WTC11 (cell line): ENCODE data around the gene GASK1A.

Experiments used
- AFF4 ChIP-seq: sonication (generic); formaldehyde crosslinking; IDR thresholded peaks from 2 replicates; pipeline ENCODE4 v1.8.1; 2023; ENCODE audit warnings: mild to moderate bottlenecking, missing genetic modification reagents, borderline replicate concordance
- CREB1 ChIP-seq: sonication (generic); formaldehyde crosslinking; IDR thresholded peaks from 2 replicates; pipeline ENCODE4 v1.8.0; 2023; ENCODE audit warnings: mild to moderate bottlenecking, missing genetic modification reagents
- CTCF ChIP-seq: fragments of 200-600 bp; IDR thresholded peaks from 2 replicates; pipeline ENCODE4 v1.8.0; 2022; ENCODE audit warnings: antibody characterized with exemption
- E2F4 ChIP-seq: sonication (generic); formaldehyde crosslinking; IDR thresholded peaks from 2 replicates; pipeline ENCODE4 v1.8.1; 2022; ENCODE audit warnings: low read depth, mild to moderate bottlenecking, moderate library complexity, missing genetic modification reagents, borderline replicate concordance
- FOXJ3 ChIP-seq: sonication (generic); formaldehyde crosslinking; IDR thresholded peaks from 2 replicates; pipeline ENCODE4 v1.9.0; 2021; ENCODE audit warnings: missing genetic modification reagents, mild to moderate bottlenecking, borderline replicate concordance
- FOXK1 ChIP-seq: sonication (generic); formaldehyde crosslinking; IDR thresholded peaks from 2 replicates; pipeline ENCODE4 v1.8.0; 2022; ENCODE audit warnings: mild to moderate bottlenecking, moderate library complexity, missing genetic modification reagents
- FOXP1 ChIP-seq: sonication (generic); formaldehyde crosslinking; IDR thresholded peaks from 2 replicates; pipeline ENCODE4 v1.8.0; 2022; ENCODE audit warnings: missing genetic modification reagents, mild to moderate bottlenecking, moderate library complexity, borderline replicate concordance
- MAX ChIP-seq: sonication (generic); formaldehyde crosslinking; IDR thresholded peaks from 2 replicates; pipeline ENCODE4 v1.8.0; 2022; ENCODE audit warnings: mild to moderate bottlenecking, missing genetic modification reagents
- MLX ChIP-seq: sonication (generic); formaldehyde crosslinking; IDR thresholded peaks from 2 replicates; pipeline ENCODE4 v1.8.1; 2023; ENCODE audit warnings: mild to moderate bottlenecking, missing genetic modification reagents, moderate library complexity
- MXD4 ChIP-seq: fragments of 250-450 bp; sonication (Bioruptor Pico); IDR thresholded peaks from 2 replicates; pipeline ENCODE4 v1.8.0; 2021; ENCODE audit warnings: mild to moderate bottlenecking, moderate library complexity, borderline replicate concordance
- SMAD4 ChIP-seq: sonication (generic); formaldehyde crosslinking; IDR thresholded peaks from 2 replicates; pipeline ENCODE4 v1.8.0; 2022; ENCODE audit warnings: mild to moderate bottlenecking, missing genetic modification reagents
- TEAD4 ChIP-seq: sonication (generic); formaldehyde crosslinking; IDR thresholded peaks from 2 replicates; pipeline ENCODE4 v1.8.0; 2022; ENCODE audit warnings: mild to moderate bottlenecking, missing genetic modification reagents
- ZNF512 ChIP-seq: sonication (generic); formaldehyde crosslinking; IDR thresholded peaks from 2 replicates; pipeline ENCODE4 v1.8.1; 2022; ENCODE audit warnings: missing genetic modification reagents, borderline replicate concordance

- TF ChIP-seq SMAD4 (CRISPR knock-in tag) (no peak), CTCF (no peak), E2F4 (no peak), MXD4 (no peak), FOXJ3 (no peak), TEAD4 (no peak), CREB1 (CRISPR knock-in tag) (no peak), ZNF512 (CRISPR knock-in tag) (no peak), MLX (CRISPR knock-in tag) (no peak), MAX (CRISPR knock-in tag) (no peak), AFF4 (CRISPR knock-in tag) (no peak), FOXK1 (CRISPR knock-in tag) (no peak), FOXP1 (CRISPR knock-in tag) (no peak)
Observed at GRCh38 chr3:43094381-43094780, 115.3 kb downstream of the GASK1A start.
